ENCODE measurements around the gene BCAS3.

DNA sequence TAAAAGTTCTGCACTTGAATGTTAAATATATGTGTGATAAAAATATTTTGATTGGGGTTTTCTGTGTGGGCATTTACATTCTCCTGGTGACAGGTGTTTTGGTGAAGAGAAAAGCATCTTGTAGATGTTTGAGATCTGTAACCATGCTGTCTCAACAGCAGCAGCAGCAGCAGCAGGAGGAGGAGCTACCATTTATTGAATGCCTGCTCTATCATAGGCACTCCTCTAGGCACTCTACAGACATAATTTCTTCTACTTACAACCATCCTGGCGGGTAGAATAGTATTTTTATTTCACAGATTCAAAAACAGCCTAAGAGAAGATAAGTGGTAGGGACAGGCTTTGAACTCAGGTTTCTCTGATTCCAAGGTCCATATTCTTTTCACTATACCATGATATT is 562.3 kb downstream of the BCAS3 start:
- TF ChIP-seq, protein P1, sequence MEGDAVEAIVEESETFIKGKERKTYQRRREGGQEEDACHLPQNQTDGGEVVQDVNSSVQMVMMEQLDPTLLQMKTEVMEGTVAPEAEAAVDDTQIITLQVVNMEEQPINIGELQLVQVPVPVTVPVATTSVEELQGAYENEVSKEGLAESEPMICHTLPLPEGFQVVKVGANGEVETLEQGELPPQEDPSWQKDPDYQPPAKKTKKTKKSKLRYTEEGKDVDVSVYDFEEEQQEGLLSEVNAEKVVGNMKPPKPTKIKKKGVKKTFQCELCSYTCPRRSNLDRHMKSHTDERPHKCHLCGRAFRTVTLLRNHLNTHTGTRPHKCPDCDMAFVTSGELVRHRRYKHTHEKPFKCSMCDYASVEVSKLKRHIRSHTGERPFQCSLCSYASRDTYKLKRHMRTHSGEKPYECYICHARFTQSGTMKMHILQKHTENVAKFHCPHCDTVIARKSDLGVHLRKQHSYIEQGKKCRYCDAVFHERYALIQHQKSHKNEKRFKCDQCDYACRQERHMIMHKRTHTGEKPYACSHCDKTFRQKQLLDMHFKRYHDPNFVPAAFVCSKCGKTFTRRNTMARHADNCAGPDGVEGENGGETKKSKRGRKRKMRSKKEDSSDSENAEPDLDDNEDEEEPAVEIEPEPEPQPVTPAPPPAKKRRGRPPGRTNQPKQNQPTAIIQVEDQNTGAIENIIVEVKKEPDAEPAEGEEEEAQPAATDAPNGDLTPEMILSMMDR (IDR thresholded peaks at IDR 0.05 in 2 of 3, conservative IDR thresholded peaks at IDR 0.05 in 1 of 3; ENCODE audit: borderline replicate concordance in 1 of 3, insufficient read depth in 1 of 3, low read depth in 2 of 3, low read length in 2 of 3) = no peak
- no peak for TF ChIP-seq POLR2AphosphoS5 (IDR thresholded peaks at IDR 0.05; ENCODE audit: low read depth, low read length)

All from HCT116 (cell line).